Keratinocyte (primary cell): Measurements from ENCODE around the gene HDGF.

ENCODE experiments used
- EZH2 ChIP-seq: IDR thresholded peaks from one replicate; pipeline ENCODE4 v1.6.1; 2012; ENCODE audit warnings: inconsistent platforms, mild to moderate bottlenecking, low read length, moderate library complexity
- TF ChIP-seq, protein P1 (sequence below), 3 experiments: IDR thresholded peaks in 1 of 3; conservative IDR thresholded peaks in 1 of 3; optimal IDR thresholded peaks in 1 of 3; 2 replicates in 2 of 3; 3 replicates in 1 of 3; pipeline versions ENCODE3 to v1.5.1; 2011; ENCODE audit warnings: low read length in 3 of 3, mild to moderate bottlenecking in 3 of 3, moderate library complexity in 2 of 3, control low read depth in 1 of 3, inconsistent platforms in 1 of 3; ENCODE audit not compliant: insufficient read depth in 2 of 3; ENCODE audit errors: extremely low read depth in 1 of 3

DNA sequence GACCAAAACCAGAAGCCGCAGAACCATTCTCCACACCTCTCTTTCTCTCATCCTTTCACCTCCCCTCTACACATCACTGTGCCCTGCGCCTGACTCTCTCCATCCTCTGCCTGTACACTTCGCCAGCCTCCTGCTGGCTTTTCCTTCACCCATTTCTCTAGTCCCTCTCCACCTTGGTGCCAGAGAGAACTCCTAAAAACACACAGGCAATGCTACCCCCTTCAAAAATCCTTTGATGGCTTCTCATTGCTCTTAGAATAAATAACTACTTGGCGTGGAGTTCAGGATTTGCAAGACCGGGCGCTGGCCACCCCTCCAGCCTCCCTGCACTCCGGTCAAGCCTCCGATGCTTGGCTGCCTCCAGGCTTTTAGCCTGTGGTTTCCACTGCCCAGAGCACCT lies 54.7 kb downstream of the HDGF start:
- TF ChIP-seq, protein P1, sequence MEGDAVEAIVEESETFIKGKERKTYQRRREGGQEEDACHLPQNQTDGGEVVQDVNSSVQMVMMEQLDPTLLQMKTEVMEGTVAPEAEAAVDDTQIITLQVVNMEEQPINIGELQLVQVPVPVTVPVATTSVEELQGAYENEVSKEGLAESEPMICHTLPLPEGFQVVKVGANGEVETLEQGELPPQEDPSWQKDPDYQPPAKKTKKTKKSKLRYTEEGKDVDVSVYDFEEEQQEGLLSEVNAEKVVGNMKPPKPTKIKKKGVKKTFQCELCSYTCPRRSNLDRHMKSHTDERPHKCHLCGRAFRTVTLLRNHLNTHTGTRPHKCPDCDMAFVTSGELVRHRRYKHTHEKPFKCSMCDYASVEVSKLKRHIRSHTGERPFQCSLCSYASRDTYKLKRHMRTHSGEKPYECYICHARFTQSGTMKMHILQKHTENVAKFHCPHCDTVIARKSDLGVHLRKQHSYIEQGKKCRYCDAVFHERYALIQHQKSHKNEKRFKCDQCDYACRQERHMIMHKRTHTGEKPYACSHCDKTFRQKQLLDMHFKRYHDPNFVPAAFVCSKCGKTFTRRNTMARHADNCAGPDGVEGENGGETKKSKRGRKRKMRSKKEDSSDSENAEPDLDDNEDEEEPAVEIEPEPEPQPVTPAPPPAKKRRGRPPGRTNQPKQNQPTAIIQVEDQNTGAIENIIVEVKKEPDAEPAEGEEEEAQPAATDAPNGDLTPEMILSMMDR (optimal IDR thresholded peaks at IDR 0.05 in 1 of 3, IDR thresholded peaks at IDR 0.05 in 1 of 3, conservative IDR thresholded peaks at IDR 0.05 in 1 of 3; ENCODE audit: extremely low read depth in 1 of 3, insufficient read depth in 2 of 3, low read length in 3 of 3): no peak
- no peak for TF ChIP-seq EZH2
